Suprapubic skin (tissue), 4 donors: ENCODE results near the gene P2RY2. TPM values are rescaled to one million over a fixed set of nuclear protein-coding genes. Genes with fewer than 3 reads are reported as not detected.

Source experiments
- DNase-seq, 2 donors: peaks; one replicate each; pipeline ENCODE4 v3.0.0-alpha.2; 2019; ENCODE audit warnings: low spot score in 2 of 2
- H3K27ac ChIP-seq: fragments of 200-600 bp; sonication (generic); one replicate; pipeline ENCODE4 v1.5.1; 2019
- H3K27me3 ChIP-seq: fragments of 200-600 bp; sonication (generic); one replicate; pipeline ENCODE4 v1.5.1; 2019
- H3K36me3 ChIP-seq: fragments of 200-600 bp; sonication (generic); one replicate; pipeline ENCODE4 v1.5.1; 2019
- H3K4me1 ChIP-seq: fragments of 200-600 bp; sonication (generic); one replicate; pipeline ENCODE4 v1.5.1; 2019
- H3K4me3 ChIP-seq: fragments of 200-600 bp; sonication (generic); one replicate; pipeline ENCODE4 v1.5.1; 2019; ENCODE audit warnings: mild to moderate bottlenecking
- H3K9me3 ChIP-seq: fragments of 200-600 bp; sonication (generic); one replicate; pipeline ENCODE4 v1.5.1; 2019
- EP300 ChIP-seq: sonication (generic); formaldehyde crosslinking; IDR thresholded peaks from one replicate; pipeline ENCODE4 v1.6.1; 2017; ENCODE audit warnings: antibody characterized with exemption
- POLR2A ChIP-seq, 2 donors: fragments of 450-650 bp; IDR thresholded peaks; one replicate each; pipeline ENCODE4 v1.6.1; 2017; ENCODE audit warnings: antibody characterized with exemption in 2 of 2, mild to moderate bottlenecking in 2 of 2, moderate library complexity in 2 of 2
- POLR2AphosphoS5 ChIP-seq, 3 donors: sonication (generic); formaldehyde crosslinking; IDR thresholded peaks; one replicate each; pipeline ENCODE4 v1.6.1; 2017; ENCODE audit warnings: antibody characterized with exemption in 3 of 3
- WGBS: methylation state at CpG from one replicate; pipeline ENCODE4 v1.1.5; 2018; 5-methylcytosine and 5-hydroxymethylcytosine counted together
- total RNA-seq, 4 donors: library from RNA; depleted of rRNA; stranded (reverse); fragments of >200 nt; gene quantifications; one replicate each; pipeline ENCODE4 v1.1.0, GENCODE V29; 2016
- TF ChIP-seq, protein P1 (sequence below), 2 donors: fragments of 200-600 bp in 1 of 2; fragments of 450-650 bp in 1 of 2; sonication (generic) in 1 of 2; IDR thresholded peaks; one replicate each; pipeline ENCODE4 v1.5.1; 2016 to 2019; ENCODE audit warnings: antibody characterized with exemption in 2 of 2, mild to moderate bottlenecking in 1 of 2, moderate library complexity in 1 of 2

Gene P2RY2
- total RNA-seq, 4 donors from 2014 or later, result 5.5 to 15.9 (median 12.8) TPM

DNA sequence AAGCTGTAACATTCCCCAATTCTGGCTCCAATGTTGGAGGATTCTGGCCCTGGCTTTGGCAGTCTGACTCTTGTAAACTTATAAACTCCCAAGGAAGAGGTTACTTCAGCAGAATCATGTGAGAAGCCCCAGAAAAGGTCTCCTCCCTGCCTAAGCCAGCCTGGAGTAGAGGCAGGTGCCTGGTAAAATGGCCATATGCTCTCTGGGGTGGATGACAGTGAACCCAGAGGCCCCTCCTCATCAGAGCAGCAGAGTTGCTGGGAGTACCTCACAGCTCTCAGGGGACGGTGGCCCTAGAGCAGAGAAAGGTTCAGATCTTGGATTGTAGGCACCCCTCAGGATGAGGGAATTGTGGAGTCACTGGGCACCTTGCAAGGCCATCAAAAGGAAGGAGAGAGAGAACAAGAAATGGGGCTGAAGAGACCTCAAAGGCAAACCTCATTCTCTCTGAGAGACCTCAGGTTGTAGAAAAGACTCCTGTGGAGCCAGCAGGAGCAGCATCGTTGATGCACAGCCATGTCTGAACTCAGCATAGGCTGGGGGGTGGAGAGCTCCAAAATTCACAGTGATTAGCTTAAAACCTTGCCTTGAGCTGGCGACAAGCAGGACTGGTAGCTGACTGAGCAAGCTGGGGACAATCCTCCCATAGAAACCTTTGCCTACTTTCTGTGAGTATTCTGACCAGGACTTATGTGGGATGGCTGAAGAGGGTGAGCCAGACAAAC, 49.2 kb downstream of the P2RY2 start:
- no peak for TF ChIP-seq POLR2A (IDR thresholded peaks at IDR 0.05)
- TF ChIP-seq POLR2AphosphoS5 (IDR thresholded peaks at IDR 0.05), result no peak
- TF ChIP-seq, protein P1, sequence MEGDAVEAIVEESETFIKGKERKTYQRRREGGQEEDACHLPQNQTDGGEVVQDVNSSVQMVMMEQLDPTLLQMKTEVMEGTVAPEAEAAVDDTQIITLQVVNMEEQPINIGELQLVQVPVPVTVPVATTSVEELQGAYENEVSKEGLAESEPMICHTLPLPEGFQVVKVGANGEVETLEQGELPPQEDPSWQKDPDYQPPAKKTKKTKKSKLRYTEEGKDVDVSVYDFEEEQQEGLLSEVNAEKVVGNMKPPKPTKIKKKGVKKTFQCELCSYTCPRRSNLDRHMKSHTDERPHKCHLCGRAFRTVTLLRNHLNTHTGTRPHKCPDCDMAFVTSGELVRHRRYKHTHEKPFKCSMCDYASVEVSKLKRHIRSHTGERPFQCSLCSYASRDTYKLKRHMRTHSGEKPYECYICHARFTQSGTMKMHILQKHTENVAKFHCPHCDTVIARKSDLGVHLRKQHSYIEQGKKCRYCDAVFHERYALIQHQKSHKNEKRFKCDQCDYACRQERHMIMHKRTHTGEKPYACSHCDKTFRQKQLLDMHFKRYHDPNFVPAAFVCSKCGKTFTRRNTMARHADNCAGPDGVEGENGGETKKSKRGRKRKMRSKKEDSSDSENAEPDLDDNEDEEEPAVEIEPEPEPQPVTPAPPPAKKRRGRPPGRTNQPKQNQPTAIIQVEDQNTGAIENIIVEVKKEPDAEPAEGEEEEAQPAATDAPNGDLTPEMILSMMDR (IDR thresholded peaks at IDR 0.05), result no peak
- TF ChIP-seq EP300, result no peak
- Histone ChIP-seq H3K27me3 (peaks cover 30% of the 10 kb centered on the region), H3K9me3 (no peaks in the 10 kb centered on the region), H3K27ac (no peak overlapping the region), H3K4me1 (peaks cover 5% of the 10 kb centered on the region), H3K36me3 (no peaks in the 10 kb centered on the region), H3K4me3 (no peak overlapping the region)
- DNase-seq, result peak in 1 of 2 donors; percentile 31
- WGBS, result 80% methylated on average over 2 of the region's 3 CpGs

DNA sequence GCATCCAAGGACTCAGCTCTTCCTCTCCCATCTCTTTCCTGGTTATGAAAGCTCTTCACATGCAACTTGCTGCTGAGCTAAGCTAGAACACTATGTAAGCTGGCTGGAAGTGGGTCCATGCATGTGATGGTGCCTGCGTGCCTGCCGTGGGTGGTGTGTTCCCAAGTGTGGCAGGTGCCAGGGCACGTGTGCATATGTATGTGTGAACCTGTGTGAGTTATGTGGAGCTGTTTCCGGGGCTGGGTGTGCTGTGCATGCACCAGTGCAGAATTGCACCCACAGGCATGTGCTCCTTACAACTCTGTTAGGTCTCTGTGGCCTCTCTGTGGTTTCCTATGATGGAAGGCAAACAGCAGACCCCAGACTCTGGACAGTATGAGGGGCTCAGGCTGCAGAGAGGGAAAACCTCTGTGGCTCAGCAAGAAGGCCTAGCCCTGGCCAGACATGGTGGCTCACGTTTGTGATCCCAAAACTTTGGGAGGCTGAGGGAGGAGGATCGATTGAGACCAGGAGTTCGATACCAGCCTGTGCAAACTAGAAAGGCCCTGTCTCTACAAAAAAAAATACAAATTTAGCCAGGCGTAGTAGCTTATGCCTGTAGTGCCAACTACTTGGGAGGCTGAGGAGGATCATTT, 49.9 kb downstream of the P2RY2 start:
- H3K27ac ChIP-seq, result no peak overlapping the region
- TF ChIP-seq, protein P1 (IDR thresholded peaks at IDR 0.05), result no peak
- TF ChIP-seq EP300 (no peak), POLR2AphosphoS5 (IDR thresholded peaks at IDR 0.05) (no peak)
- 89% methylated on average over 4 of the region's 8 CpGs for WGBS
- H3K27me3 ChIP-seq, result peaks cover 30% of the 10 kb centered on the region
- DNase-seq, result peak in 1 of 2 donors; percentile 29
- H3K9me3 ChIP-seq, result no peaks in the 10 kb centered on the region
- no peaks in the 10 kb centered on the region for H3K36me3 ChIP-seq
- no peak overlapping the region for H3K4me3 ChIP-seq
- peaks cover 5% of the 10 kb centered on the region for H3K4me1 ChIP-seq

DNA sequence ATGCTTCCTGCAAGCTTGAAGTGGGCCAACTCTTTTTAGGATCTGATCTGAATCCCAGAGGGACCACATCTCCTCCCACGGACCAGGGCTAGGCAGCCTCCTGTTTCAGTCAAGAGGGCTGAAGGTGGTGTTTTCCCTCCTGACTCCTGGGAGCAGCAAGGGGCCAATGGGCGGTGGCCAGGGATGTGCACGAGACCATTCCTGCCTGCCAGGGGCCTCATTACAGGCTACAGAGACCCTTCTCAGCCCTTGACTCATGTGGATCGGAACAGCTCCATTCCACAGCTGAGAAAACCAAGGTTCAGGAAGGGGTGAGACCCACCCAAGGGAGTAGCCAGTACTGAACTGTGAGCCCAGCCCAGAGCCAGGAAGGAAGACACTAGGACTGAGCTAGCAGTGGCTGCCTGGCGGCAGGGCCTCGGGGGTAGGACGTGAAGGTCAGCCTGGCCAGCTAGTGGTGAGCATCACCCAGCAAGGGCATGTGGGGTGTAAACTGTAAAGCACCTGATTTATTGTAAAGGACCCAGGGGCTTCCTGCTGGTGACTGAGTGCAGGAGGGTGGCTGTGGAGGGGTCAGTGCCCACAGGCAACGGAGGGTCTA, 50.7 kb downstream of the P2RY2 start:
- TF ChIP-seq POLR2A (IDR thresholded peaks at IDR 0.05) (no peak), EP300 (no peak), POLR2AphosphoS5 (IDR thresholded peaks at IDR 0.05) (no peak)
- TF ChIP-seq, protein P1 (IDR thresholded peaks at IDR 0.05), result no peak
- Histone ChIP-seq H3K27me3 (peaks cover 26% of the 10 kb centered on the region), H3K9me3 (no peaks in the 10 kb centered on the region), H3K4me1 (peaks cover 5% of the 10 kb centered on the region), H3K36me3 (no peaks in the 10 kb centered on the region), H3K27ac (no peak overlapping the region), H3K4me3 (no peak overlapping the region)
- 74% methylated on average over 7 of the region's 8 CpGs for WGBS
- peak in 1 of 2 donors; percentile 69 for DNase-seq

DNA sequence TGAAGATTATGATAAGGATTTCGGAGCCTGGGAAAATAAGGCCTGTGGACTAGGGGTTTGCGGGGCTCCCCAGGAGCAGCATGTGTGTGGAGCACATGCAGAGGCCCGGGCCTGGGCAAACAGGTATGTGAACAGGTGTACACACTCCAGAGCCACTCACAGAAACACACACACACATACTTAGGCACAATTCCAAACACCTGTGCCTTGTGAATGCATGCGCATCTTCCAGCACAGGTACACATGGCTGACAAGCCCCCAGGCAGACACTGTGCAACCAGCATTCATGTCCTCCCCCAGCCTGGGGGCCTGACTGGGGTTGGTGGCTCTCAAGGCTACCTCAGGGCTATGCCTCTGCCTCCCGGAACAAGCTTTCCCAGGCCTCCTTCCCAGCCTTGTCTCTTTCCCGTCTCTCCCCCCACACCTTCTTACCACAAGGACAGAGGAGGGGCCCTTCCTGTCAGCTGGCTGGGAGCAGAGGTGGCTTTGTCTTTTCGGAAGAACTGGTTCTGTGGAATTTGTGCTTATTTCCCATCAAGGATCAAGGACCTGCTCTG, 51.5 kb downstream of the P2RY2 start:
- Histone ChIP-seq H3K27ac (no peak overlapping the region), H3K4me1 (peaks cover under 1% of the 10 kb centered on the region), H3K9me3 (no peaks in the 10 kb centered on the region), H3K4me3 (no peak overlapping the region), H3K36me3 (no peaks in the 10 kb centered on the region), H3K27me3 (peaks cover 18% of the 10 kb centered on the region)
- DNase-seq, result peak in 1 of 2 donors; percentile 43
- no peak for TF ChIP-seq EP300
- no peak for TF ChIP-seq POLR2AphosphoS5 (IDR thresholded peaks at IDR 0.05)
- TF ChIP-seq, protein P1 (IDR thresholded peaks at IDR 0.05), result no peak
- TF ChIP-seq POLR2A (IDR thresholded peaks at IDR 0.05), result no peak
- 71% methylated on average over 6 of the region's 7 CpGs for WGBS
